Activated CD8-positive, alpha-beta memory T cell treated with anti-CD3 and anti-CD28 coated beads for 36 hours (primary cell): Measurements from ENCODE around the gene EPHB2. TPM values are rescaled to one million over a fixed set of nuclear protein-coding genes. Genes with fewer than 3 reads are reported as not detected.
"Not testable (repeated sequence)": the region's sequence is repeated elsewhere in the genome, so short reads cannot be mapped to it uniquely, and the experiment has no call there.

Source experiments
- CTCF ChIA-PET: fragments of 350-600 bp; sonication (Branson Sonifier 250); formaldehyde crosslinking; loops from one replicate; lab custom pipeline; 2021; ENCODE audit warnings: antibody characterized with exemption; lab: Charles Lee
- POLR2A ChIA-PET: fragments of 350-600 bp; sonication (Branson Sonifier 250); formaldehyde crosslinking; loops from one replicate; lab custom pipeline; 2021; ENCODE audit warnings: antibody characterized with exemption; lab: Charles Lee
- total RNA-seq, 2 experiments: library from RNA; stranded (reverse); gene quantifications; one replicate each; pipeline ENCODE4 v1.2.3, GENCODE V29; 2021

EPHB2 gene
- under 1 TPM in 1 of 2 experiments, not detected in 1; 0.08 TPM for total RNA-seq

DNA sequence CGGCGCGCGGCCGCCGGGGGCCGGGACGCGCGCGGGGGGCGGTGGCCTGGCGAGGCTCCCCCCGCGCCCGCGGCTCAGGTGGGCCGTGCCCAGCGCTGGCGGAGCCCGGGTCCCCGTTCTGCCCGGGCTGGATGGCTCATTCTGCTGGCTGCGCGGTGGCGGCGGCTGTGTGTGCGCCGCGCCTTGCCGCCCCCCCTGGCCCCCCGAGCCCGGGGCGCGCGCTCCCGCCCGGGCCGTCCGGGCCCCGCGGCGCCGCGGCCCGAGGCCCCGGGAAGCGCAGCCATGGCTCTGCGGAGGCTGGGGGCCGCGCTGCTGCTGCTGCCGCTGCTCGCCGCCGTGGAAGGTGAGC, at the start of gene EPHB2:
EPHB2 (plus strand) TSS at position 139 of the 349 bp plus-strand sequence; CDS start at position 283, 144 bp downstream.
- ChIA-PET POLR2A (no interaction called here), CTCF (no interaction called here)

DNA sequence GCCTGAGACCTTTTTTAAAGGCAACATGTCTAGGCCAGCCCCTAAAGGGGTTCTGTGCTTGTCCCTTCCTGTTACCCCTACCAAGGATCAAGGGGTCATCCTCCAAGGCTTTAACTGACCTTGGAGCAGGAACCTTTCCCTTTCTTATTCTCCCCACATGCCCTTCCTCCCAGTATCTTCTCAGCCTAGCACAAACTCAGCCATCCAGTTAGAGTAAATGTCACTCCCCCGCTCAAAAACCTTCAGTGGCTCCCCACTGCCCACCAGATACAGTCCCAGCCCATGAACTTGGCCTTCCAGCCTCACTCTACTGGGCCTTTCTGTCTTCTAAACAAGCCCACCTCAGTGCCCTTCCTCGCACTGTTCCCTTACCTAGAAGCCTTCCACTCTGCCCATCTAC, 48.8 kb upstream of the EPHB2 start:
- ChIA-PET POLR2A (no interaction called here), CTCF (interaction anchor here (1.0 kb wide), 1 partner anchor 20 kb away, joined by 3 read pairs; no protein-coding TSS in a partner anchor)

DNA sequence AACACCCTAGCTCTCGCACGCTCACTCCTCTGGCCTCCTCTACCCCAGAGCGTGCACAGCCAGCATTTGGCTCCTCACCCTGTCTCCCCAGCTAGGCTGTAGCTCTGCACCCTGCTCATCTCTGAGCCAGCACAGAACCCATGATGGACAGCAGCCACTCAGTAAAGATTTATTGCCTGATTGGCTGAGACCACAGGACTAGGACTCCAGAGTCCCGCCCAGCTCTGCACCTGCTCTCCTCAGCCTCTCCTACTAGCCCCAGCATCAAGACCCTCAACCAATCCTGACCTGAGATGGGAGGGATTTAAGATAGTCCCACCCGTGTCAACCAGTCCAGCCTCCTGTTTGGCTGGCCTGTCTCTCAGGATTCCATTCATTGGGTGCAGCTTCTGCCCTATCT, 48.3 kb upstream of the EPHB2 start:
- POLR2A ChIA-PET: no interaction called here
- CTCF ChIA-PET: interaction anchor here (1.0 kb wide), 2 partner anchors 11 to 21 kb away, joined by 3 read pairs; no protein-coding TSS in a partner anchor

DNA sequence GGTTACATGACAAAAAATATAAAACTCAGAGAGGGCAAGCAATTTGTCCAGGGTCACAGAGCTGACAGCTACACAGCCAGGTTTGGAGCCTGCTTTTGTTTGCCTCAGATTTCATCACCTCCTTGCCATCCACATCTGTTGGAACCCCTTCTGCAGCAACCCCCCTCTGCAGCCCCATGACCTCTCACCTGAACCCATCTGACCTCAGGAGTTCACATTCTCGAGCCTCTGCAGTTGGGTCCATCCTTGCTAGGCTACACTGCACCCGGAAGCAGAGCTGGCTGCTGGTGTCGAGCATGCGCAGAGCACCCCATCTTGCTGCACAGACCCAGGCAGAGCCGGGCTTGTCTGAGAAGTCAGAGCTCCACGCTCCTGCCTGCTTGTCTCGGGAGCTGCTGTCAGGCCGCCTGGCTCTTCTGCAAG, 47.6 kb upstream of the EPHB2 start:
- POLR2A ChIA-PET: no interaction called here
- CTCF ChIA-PET: interaction anchor here (1.0 kb wide), 2 partner anchors 12 to 21 kb away, joined by 3 read pairs; no protein-coding TSS in a partner anchor

DNA sequence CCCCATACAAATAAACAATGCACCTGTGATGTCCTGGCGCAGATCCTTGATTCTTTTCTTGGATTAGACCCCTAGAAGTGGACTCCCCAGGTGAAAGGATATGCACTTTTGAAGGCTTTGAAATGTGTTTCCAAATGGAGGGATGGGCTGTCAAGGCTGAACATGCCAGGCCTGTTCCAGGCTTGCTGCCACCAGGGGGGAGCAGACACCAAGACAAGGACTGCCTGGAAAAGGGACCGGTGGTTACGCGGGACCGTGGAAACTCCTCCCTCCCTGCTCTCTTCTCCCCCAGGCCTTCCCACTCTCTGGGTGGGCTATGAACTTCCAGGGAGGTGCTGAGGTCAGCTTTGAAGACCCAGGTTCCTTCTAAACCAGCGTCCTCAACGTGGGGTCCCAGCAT, 44.9 kb upstream of the EPHB2 start:
- POLR2A ChIA-PET: no interaction called here
- CTCF ChIA-PET: no interaction called here

DNA sequence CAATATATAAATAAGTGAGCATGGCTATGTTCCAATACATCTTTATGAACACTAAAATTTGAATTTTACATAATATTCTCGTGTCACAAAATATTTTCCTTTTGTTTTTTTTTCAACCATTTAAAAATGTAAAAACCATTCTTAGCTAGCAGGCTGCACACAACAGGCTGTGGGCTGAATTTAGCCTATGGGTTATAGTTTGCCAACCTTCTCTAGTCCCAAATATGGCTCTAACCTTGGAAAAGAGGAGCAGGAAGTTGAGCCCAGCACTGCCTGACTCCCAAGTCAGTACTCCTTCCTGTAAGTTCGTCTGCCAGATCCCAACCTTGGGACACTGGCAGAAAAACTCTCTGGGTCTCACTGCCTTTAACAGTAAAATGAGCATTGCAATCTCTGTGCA, 44.2 kb upstream of the EPHB2 start:
- CTCF ChIA-PET: no interaction called here

DNA sequence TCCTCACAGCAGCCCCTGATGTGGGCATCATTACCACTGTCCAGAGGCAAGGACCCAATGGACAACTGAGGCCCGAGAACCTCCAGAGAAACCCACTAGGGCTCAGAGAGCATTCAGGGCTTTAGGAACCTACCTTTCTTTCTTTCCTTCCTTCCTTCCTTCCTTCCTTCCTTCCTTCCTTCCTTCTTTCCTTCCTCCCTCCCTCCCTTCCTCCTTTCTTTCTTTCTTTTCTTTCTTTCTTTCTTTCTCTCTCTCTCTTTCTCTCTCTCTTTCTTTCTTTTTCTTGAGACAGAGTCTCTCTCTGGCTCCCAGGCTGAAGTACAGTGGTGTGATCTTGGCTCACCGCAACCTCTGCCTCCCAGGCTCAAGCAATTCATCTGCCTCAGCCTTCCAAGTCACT, 41.8 kb upstream of the EPHB2 start:
- POLR2A ChIA-PET: not testable (repeated sequence)

More for the DNA sequence above, 44.2 kb upstream of the EPHB2 start:
- POLR2A ChIA-PET: no interaction called here

DNA sequence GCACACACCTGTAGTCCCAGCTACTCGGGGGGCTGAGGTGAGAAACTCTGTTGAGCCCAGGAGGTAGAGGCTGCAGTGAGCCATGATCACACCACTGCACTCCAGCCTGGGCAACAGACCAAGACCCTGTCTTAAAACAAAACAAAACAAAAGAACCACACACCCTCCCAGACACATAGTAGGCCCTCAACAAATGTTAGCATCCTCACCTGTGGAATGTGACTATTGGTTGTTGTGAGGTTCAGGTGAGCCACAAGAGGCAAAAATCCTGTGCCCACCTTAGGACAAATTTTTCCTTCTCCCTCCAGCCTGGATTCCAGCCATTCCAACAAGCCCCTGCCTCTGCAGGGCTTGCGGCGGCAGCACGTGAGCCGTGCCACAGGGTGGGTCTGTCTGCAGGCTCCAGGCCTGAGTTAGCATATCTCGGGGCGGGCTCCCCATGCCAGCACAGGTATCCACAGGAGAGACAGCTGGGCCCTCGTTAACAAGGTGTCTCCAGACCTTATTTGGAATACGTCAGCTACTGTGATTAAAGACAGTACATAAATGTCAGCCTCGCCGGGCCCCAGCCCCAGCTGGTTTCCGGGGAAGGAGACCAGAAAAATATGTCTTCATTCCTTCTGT, 40.2 kb upstream of the EPHB2 start:
- POLR2A ChIA-PET: no interaction called here
- CTCF ChIA-PET: no interaction called here

More for the DNA sequence above, 41.8 kb upstream of the EPHB2 start:
- CTCF ChIA-PET: not testable (repeated sequence)

DNA sequence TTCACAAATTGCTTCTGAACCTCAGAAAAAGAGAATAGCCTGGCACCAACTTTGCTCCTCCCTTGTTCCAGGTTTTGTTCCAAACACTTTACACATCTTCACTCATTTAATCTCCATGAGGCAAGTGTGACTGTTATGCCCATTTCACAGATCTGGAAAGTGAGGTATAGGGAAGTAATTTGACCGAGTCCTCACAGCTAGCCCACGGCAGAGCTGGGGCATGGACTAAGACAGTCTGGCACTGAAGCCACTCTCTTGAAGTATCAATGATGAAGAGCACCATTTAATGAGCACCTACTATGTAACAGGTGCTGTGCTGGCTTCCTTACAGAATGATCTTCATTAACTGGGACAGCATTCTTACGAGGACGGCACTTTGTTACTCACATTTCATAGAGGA, 38.6 kb upstream of the EPHB2 start:
- ChIA-PET POLR2A (no interaction called here), CTCF (interaction anchor here (2.4 kb wide), 1 partner anchor 32 kb away, joined by 7 read pairs; no protein-coding TSS in a partner anchor)

DNA sequence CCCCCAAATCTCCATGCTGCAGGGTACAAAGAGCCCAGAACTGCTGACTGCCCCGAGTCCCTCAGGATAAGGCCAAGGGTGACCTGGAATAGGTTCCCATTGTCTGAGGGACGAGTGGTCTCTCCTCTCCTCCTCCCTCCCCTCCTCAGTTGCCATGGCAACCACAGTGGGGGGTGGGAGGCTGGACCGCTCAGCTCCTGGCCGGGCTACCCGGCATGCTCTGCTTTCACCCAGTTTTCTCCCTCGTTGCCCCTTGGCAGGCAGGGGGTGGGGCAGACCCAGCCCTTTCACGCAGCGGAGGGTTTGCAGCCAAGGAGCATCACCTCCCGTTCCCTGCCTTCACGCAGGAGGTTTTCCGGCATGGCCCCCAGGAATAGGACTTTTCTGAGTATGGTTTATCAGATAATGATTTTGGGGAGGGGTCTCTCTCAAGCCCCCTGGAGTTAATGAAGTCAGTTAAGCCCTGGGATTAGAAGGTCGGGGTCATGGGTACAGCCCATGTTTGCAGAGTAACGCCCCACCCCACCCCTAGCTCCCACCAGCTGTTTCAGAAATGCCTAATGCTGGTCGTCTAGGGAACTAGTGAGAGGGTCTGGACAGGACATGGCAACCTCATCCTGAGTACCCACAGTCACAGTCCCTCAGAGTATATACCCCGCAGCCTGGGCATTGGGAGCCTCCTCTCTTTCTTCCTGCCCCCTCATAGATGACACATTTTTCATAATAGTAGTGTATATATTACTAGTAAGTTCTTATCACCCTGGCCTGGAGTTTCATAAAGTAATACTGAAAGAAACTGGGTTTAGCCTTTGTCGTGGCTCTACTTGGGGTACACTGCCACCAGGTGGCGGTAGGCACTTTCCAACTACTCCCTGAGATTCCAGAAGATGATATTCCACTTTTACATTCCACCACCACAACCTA, 36.9 kb upstream of the EPHB2 start:
- CTCF ChIA-PET: interaction anchor here (1.2 to 2.4 kb wide), 2 partner anchors 31 to 38 kb away, joined by 3 to 7 read pairs; no protein-coding TSS in a partner anchor
- POLR2A ChIA-PET: no interaction called here

DNA sequence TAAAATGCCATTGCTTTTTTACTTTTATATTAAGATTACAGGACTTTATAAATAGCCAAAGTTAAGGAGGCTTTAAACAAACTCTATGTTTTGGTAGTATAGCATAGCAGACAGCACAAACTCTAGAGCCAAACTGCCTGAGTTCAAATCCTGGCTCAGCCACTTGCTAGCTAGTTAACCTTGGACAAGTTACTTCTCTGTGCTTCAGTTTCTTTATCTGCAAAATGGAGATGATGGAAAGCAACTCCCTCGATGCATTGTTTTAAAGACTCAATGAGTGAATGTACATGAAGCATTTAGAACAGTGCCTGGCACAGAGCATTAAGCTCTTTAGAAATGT, 36.3 kb upstream of the EPHB2 start:
- CTCF ChIA-PET: interaction anchor here (1.2 kb wide), 1 partner anchor 37 kb away, joined by 3 read pairs; no protein-coding TSS in a partner anchor
- POLR2A ChIA-PET: no interaction called here

DNA sequence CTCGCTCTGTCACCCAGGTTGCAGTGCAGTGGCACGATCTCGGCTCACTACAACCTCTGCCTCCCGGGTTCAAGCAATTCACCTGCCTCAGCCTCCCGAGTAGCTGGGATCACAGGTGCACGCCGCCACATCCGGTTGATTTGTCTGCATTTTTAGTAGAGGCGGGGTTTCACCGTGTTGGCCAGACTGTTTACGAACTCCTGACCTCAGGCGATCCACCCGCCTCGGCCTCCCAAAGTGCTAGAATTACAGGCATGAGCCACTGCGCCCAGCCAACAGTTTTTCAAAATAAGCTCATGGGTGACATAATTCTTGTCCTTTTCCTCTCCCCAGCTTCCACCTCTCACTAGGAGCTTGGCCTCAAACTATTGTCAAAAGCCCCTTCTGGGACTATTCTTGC, 34.5 kb upstream of the EPHB2 start:
- POLR2A ChIA-PET: not testable (repeated sequence)
- CTCF ChIA-PET: interaction anchor here (0.6 kb wide), 1 partner anchor 25 kb away, joined by 3 read pairs; no protein-coding TSS in a partner anchor

DNA sequence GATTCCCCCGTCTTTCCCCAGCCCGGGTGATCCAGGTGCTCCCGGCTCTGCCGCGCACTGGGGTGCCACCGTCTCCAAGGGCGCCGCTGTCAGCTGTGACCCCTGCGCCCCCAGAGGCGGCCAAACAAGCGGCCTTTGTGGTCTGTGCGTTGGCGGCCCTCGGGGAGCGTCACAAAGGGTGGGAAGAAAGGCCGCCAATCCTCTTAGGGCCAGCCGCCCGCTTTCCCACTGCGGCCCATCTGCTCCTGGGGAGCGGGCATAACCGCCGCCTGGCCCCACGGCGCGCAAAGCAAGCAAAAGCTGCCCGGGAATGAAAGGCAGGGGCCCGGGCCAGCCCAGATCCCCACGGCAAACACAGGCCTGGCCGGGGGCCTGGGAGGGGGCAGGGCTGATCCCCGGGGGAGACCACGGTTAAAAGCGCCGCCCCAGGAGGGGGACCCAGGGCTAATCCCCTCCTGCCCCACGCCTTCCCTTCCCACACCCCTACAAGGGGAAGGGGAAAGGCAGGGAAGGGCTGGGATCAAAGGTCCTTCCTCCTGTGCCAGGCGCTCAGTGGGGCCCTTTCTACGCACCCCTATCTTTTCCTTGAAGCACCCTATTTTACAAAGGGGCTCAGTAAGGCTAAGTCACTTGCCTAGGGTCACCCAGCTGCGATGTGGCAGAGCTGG, 33.6 kb upstream of the EPHB2 start:
- ChIA-PET POLR2A (no interaction called here), CTCF (interaction anchor here (0.6 to 1.3 kb wide), 2 partner anchors 24 to 187 kb away, joined by 3 read pairs; no protein-coding TSS in a partner anchor)

DNA sequence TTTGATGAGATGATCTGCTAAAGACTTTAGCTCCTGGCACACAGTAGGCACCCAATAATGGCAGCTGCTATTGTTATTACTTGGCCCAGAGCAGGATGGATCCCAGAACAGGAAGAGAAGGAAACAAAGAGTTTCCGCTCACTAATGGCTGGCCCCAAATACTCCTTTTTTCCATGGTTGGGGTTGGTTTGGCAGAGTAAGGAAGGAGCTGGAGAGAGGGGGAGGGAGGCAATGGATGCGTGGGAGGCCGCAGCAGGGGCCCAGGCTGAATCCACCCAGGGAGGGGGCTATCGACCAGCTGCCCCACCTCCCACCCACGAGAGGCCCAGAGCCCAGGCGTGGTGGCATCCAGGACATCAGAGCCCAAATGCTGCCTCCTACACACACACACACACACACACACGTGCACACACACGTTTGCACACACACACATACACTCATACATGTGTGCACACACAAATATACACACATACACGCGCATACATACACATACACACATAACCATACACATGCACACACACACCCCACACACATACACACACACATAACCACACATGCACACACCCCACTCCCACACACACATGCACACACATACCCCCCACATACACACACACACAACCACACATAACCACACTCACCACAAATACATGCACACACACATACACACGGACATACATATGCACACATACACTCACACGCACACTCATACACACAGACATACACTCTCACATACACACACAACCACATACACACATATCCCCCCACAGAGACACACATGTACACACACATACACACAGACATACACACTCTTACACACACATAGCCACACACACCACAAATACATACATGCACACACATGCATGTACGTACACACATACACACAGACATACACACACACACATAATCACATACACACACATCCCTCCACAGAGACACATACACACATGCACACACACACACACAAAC, 32.4 kb upstream of the EPHB2 start:
- POLR2A ChIA-PET: no interaction called here
- CTCF ChIA-PET: interaction anchor here (0.6 to 1.3 kb wide), 2 partner anchors 186 to 407 kb away, joined by 3 read pairs; no protein-coding TSS in a partner anchor

DNA sequence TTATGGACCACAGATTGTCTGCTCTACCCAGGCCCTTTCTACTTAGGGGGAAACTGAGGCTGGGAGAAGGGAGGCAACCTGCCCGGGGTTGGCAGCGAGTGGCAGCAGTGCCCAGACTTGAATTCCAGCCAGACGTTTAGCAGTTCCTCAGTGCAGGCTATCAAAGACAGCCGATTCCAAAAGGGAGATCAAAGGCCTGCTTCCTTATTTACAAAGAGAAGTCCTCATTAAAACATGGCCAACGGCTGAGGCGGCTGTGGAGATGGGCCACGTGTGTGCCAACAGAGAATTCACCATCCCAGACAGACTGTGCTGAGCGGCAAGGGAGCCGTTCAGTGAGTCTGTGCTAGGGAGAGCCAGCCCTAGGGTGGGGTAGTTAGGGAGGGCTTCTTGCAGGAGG, 29.9 kb upstream of the EPHB2 start:
- ChIA-PET CTCF (no interaction called here), POLR2A (no interaction called here)

DNA sequence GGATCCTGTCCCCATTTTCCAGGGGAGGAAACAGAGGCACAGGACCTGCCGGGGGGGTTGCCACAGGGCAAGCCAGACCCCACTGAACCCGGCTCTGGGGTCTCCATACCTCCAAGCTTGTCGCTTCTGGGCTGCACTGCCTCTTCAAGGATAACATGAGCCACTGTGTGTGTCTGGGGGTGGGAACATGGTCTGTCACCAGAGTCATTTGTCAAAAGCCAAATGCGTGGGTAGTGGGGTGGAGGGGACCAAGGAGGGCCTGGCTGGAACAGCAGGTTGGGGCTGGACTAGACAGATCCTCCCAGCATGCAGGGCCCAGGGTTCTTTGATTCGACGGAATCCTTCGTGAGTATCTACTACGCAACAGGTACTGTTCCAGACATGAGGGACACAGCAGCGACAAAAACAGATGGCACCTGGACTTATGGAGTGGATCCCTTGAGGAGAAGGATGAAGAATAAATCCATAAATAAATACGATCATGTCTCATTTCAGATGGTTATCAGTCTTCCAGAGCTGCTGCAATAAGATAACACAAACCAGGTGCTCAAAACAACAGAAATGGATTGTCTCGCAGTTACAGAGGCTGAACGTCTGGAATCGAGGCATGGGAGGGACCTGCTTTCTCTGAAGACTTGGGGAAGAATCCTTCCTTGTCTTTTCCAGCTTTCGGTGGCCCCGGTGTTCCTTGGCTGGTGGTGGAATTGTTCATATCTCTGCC, 28.9 kb upstream of the EPHB2 start:
- ChIA-PET CTCF (no interaction called here), POLR2A (no interaction called here)

DNA sequence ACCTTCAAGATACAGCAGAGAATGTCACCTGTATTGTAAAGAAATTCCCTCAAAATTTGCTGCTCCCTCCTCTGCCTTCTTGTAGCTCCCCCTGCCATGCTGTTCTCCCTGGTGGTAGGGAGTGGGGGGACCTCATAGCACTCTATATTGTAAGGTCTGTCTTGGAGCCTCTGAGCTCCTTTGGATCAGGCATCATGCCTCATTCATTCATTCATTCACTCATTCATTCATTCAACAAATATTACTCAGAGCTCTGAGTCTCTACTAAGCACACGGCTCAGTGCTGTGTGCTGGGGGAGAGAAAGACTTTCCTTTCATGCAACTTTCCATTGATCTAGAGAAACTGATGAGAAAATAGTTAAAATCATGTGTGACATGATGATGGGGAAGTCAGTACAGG, 27.1 kb upstream of the EPHB2 start:
- ChIA-PET POLR2A (no interaction called here), CTCF (interaction anchor here (0.5 kb wide), 1 partner anchor 98 kb away, joined by 3 read pairs; no protein-coding TSS in a partner anchor)

DNA sequence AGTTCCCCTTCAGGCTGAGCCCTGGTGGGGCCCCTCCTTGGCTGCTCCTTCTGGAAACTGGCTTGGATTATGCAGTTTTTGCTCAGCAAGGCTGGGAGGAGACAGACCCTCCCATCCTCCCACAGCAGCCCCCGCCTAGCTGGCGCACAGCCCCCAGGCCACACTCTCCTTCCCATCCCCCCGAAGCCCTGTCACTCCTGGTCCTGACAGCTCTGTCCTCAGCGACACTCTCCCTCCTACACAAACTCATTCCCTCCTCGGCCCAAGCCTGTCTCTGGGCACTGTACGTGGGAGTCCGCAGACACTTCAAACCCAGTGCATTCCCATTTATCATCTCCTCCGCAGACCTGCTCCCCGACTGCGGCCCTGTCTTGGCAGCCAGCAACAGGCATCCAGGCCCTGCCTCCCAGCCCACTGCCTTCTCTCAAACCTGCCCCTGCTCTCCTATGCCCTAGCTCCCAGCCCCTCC, 25.0 kb upstream of the EPHB2 start:
- ChIA-PET CTCF (interaction anchor here (0.6 kb wide), 1 partner anchor 1166 kb away, joined by 5 read pairs; no protein-coding TSS in a partner anchor), POLR2A (no interaction called here)
